ENCODE data around the gene SDK1. TPM values are rescaled to one million over a fixed set of nuclear protein-coding genes. Genes with fewer than 3 reads are reported as not detected.

The SDK1 gene
- total RNA-seq, 1 donor from 2014 or later: 225 TPM

- Mint-ChIP-seq H3K4me1 (ENCODE audit: low read depth, unreplicated experiment) (peaks cover 34% of the 10 kb centered on the region), H3K27ac (ENCODE audit: unreplicated experiment) (no peak overlapping the region), H3K4me3 (ENCODE audit: unreplicated experiment) (peak overlapping the region; percentile 25), H3K9me3 (ENCODE audit: unreplicated experiment) (peaks cover 3% of the 10 kb centered on the region), H3K27me3 (ENCODE audit: unreplicated experiment) (no peaks in the 10 kb centered on the region), H3K36me3 (ENCODE audit: unreplicated experiment) (no peaks in the 10 kb centered on the region)
- TF ChIP-seq, protein P1, sequence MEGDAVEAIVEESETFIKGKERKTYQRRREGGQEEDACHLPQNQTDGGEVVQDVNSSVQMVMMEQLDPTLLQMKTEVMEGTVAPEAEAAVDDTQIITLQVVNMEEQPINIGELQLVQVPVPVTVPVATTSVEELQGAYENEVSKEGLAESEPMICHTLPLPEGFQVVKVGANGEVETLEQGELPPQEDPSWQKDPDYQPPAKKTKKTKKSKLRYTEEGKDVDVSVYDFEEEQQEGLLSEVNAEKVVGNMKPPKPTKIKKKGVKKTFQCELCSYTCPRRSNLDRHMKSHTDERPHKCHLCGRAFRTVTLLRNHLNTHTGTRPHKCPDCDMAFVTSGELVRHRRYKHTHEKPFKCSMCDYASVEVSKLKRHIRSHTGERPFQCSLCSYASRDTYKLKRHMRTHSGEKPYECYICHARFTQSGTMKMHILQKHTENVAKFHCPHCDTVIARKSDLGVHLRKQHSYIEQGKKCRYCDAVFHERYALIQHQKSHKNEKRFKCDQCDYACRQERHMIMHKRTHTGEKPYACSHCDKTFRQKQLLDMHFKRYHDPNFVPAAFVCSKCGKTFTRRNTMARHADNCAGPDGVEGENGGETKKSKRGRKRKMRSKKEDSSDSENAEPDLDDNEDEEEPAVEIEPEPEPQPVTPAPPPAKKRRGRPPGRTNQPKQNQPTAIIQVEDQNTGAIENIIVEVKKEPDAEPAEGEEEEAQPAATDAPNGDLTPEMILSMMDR (IDR thresholded peaks at IDR 0.05; ENCODE audit: partially characterized antibody, unreplicated experiment): no peak
- no peak for DNase-seq
Observed at GRCh38 chr7:3318874-3319273, 17.8 kb downstream of the SDK1 start.

- Mint-ChIP-seq H3K27ac (ENCODE audit: unreplicated experiment) (no peak overlapping the region), H3K4me1 (ENCODE audit: low read depth, unreplicated experiment) (peaks cover 32% of the 10 kb centered on the region), H3K9me3 (ENCODE audit: unreplicated experiment) (peaks cover 3% of the 10 kb centered on the region), H3K36me3 (ENCODE audit: unreplicated experiment) (no peaks in the 10 kb centered on the region), H3K27me3 (ENCODE audit: unreplicated experiment) (no peaks in the 10 kb centered on the region), H3K4me3 (ENCODE audit: unreplicated experiment) (no peak overlapping the region)
- TF ChIP-seq, protein P1 (IDR thresholded peaks at IDR 0.05; ENCODE audit: partially characterized antibody, unreplicated experiment): no peak
- no peak for DNase-seq
Observed at GRCh38 chr7:3321206-3321605, 20.2 kb downstream of the SDK1 start.

- Mint-ChIP-seq H3K4me3 (ENCODE audit: unreplicated experiment) (no peak overlapping the region), H3K27me3 (ENCODE audit: unreplicated experiment) (no peaks in the 10 kb centered on the region), H3K4me1 (ENCODE audit: low read depth, unreplicated experiment) (peaks cover 34% of the 10 kb centered on the region), H3K36me3 (ENCODE audit: unreplicated experiment) (no peaks in the 10 kb centered on the region), H3K9me3 (ENCODE audit: unreplicated experiment) (peaks cover 3% of the 10 kb centered on the region), H3K27ac (ENCODE audit: unreplicated experiment) (no peak overlapping the region)
- no peak for DNase-seq
- TF ChIP-seq, protein P1 (IDR thresholded peaks at IDR 0.05; ENCODE audit: partially characterized antibody, unreplicated experiment): no peak
Observed at GRCh38 chr7:3321745-3322144, 20.7 kb downstream of the SDK1 start.

DNA sequence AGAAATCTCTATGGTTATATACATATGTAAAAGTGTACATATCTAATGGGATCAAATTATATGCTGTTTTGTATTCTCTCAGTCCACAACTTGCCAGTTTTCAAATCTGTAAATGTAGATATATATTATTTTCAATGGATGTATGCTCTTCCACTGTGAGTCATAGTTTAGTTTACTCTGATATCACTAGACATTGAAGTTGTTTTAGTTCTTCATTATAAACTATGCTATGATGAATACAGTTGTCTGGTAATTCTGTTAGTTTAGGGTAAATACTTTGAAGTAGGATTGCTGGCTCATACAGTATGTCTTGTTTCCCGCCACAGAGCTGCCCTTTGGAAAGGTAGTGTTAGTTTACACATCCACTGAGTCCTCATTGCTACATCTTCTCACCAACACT lies 25.2 kb downstream of the SDK1 start:
- Mint-ChIP-seq H3K4me3 (ENCODE audit: unreplicated experiment) (no peak overlapping the region), H3K27me3 (ENCODE audit: unreplicated experiment) (peaks cover 4% of the 10 kb centered on the region), H3K4me1 (ENCODE audit: low read depth, unreplicated experiment) (peaks cover 30% of the 10 kb centered on the region), H3K36me3 (ENCODE audit: unreplicated experiment) (no peaks in the 10 kb centered on the region), H3K27ac (ENCODE audit: unreplicated experiment) (peak overlapping the region; percentile 22), H3K9me3 (ENCODE audit: unreplicated experiment) (peaks cover 2% of the 10 kb centered on the region)
- DNase-seq: no peak
- TF ChIP-seq, protein P1 (IDR thresholded peaks at IDR 0.05; ENCODE audit: partially characterized antibody, unreplicated experiment): no peak

- peak overlapping the region; percentile 73 for H3K4me3 Mint-ChIP-seq (ENCODE audit: unreplicated experiment)
Observed at GRCh38 chr7:3327099-3327498, 26.0 kb downstream of the SDK1 start.

More at GRCh38 chr7:3327099-3327498, 26.0 kb downstream of the SDK1 start:
- Mint-ChIP-seq H3K27me3 (ENCODE audit: unreplicated experiment) (peaks cover 4% of the 10 kb centered on the region), H3K36me3 (ENCODE audit: unreplicated experiment) (no peaks in the 10 kb centered on the region), H3K9me3 (ENCODE audit: unreplicated experiment) (peaks cover 2% of the 10 kb centered on the region), H3K27ac (ENCODE audit: unreplicated experiment) (no peak overlapping the region), H3K4me1 (ENCODE audit: low read depth, unreplicated experiment) (peaks cover 27% of the 10 kb centered on the region)
- TF ChIP-seq, protein P1 (IDR thresholded peaks at IDR 0.05; ENCODE audit: partially characterized antibody, unreplicated experiment): no peak
- DNase-seq: no peak
